GM18873 (cell line): ENCODE data around the gene SNCA.

Experiments used
- ATAC-seq: cut with Tn5 transposase; IDR thresholded peaks from one replicate; pipeline ENCODE4 v1.9.1; 2021; ENCODE audit warnings: mild to moderate bottlenecking, moderate library complexity, moderate number of reproducible peaks; ENCODE audit not compliant: unreplicated experiment, low FRiP score

Gene SNCA

DNA sequence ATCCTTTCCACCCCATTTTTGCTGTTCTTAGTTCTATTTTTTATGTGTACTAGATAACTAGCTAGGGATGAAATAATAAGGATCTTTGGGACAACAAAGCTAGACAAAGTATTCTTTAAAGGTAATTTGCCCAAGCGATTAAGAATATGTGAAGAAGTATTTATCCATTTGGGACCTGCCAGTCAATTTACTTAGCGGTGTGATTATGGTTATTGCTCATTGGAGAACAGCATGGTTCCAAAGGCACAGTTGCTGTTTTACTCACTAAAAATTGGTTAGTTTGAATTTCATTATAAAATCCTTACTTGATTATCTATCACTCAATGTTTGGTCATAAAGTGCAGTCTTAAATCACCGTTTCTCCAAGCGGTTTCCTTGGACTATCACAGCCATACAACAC is 124.1 kb downstream of the SNCA start:
- ATAC-seq = no peak

DNA sequence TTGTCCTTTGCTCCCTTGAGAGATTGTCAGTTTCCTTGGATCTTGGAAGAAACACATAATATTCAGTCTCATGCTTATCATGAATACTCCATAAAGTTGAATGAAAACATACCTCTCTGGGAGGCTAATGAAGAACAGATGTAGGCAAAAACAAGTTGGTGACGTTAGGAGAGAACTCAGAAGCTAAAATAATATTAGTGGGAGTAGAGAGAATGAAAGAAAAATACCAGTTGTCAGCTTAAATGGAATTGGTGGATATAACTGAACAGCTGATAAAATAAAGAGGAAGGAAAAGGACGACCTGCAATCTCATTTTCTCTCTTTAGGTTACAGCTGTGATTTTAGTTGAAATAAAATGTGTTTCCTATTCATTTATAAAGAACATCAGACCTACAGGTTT is 124.8 kb downstream of the SNCA start:
- no peak for ATAC-seq

DNA sequence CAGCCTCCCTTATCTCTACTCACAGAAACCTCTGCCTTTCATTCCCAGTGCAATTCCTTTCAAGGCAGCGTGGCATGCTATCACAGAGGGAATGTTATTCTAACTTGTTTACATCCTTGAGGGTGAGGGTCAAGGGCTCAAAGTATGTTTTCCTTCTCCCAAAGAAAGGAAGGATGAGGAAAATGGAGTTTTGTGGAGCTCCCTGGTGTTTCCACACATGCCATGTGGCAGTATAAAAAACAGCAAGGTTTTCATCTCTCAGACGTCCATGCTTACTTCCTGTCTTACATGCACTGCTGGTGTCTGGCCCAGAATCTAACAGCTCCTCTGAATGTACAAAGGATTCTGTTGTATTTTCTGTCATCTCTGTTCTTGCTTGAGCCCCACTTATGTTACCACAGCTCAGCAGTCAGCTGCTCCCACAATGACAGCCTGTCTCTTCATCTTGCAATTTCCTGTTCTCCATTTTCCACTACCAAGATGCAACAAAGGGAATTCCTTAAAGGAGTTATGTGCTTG is 128.0 kb downstream of the SNCA start:
- ATAC-seq = no peak

DNA sequence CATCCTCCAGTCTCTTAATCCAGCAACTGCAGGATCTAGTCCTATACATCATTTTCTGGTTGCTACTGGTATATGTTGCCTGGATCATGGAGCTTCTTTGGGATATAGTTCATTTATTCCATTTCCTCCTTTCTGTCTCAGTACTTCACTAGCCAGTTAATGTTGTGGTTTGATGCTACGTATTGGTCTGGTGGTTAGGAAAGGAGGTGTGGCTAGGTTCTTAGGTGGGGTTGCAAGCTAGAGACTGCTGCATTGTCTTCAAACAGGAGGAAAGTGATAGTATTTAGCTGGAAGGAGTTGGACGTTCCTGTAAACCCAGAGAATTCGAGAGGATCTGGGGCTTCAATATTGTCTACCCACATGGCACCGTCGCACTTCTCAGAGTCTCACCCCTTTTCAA is 129.5 kb downstream of the SNCA start:
- no peak for ATAC-seq

DNA sequence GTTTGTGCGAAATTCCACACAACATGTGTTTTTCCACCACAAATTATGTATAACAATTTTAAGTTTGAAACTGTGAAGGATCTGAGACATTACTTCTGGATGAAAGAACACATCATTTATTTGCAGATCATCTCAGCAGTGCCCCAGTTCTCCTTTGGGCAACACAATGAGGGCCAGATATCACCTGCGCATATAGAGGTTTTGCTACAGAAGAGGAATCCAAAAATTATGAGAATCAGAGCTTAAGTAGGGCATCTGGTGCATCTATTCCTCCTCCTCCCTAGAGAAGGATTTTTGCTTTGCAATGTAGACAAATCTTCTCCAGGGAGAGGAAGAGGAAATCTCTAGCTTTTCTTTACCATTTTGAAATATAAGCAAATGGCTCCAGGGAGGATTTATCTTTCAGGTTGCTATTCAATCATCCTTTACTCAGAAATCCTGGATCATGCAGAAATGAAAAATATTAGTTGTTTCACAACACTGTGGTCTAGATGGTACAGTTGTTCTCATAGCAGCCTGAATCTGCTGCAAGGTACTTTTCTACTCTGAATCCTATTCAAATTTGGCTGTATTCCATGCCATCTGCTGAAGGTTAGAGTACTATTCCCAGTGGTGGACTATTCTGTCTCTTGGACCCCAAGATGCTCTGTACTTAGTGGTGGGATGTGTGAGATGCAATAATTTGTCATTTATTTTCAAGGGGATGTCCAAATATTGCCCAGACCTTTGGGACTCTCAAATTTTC is 132.1 kb downstream of the SNCA start:
- ATAC-seq = no peak

DNA sequence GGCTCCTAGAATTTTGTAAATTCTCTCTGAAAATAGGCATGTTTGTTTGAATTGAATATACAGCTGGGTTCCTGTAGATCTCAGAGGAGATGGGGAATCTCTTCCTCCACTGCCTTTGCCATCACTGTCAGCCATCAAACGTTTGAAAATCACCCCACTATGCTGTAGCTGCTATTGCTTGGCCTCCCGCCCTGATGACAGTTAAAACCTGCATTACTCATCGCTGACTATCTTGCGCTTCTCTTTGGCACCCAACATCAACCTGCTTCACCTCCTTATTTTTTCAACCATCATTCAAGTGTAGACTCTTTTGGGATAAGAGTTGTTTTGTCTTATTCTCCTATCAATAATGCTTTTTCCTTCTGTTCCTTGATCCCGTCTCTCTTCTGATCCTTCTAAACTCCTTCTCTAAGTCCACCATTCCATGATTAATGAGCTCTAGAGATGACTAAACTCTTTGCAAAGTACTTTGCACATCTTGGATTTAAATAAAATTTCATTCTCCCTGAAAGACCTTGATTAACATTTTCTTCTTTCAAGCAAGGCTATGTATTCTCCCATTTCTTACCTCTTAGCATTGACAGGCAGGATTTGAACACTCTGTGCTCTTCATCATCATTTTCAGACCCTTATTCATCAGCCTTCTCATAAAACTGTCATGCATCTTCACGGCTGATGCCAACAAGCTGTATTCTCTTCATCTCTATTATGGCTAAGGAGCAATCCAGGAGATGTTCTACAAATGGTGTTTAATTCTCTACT is 133.0 kb downstream of the SNCA start:
- no peak for ATAC-seq

DNA sequence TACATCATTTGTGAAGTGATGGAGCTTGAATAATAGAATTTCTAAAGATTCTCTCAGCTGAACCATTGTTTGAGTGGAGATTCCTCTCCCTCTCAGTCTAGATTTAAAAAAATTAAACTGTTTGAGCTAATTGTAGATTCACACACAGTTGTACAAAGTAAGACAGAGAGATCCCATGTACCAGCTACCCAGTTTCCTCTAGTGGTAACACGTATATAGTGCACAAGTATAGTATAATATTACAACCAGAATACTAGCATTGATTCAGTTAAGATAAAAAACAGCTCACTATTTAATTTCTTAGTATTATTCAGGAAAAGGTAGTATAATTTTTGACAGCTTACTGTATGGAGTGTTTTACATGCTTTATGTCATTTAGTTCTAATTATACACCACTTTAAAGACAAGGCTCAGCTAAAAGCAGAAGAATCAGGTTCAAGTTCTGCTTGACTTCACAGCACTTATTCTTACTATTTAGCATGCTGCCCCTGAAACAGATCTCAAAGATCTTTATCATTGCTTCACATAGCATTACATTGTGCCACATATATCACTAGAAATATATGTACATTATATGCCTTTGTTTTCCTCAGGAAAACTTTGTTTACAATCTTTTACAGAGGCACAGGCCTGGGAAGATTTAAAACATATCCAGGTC is 136.1 kb downstream of the SNCA start:
- no peak for ATAC-seq

DNA sequence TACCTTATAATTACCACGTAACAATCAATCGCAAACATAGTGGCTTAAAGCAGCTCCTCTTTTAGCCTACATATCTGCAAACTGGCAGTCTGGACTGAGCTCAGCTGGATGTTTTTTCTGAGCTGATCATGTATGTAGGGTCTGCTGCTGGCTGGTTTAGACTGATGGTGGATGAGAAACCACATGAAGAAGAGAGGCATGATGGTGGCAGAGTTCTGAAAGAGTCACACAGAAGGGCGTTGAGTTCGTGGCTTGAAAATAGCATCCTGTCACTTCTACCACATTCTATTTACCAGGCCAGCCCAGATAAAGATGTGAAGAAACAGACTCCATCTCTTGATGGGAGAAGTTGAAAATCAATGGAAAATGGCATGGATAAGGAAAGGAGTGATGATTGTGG is 151.3 kb downstream of the SNCA start:
- no peak for ATAC-seq

DNA sequence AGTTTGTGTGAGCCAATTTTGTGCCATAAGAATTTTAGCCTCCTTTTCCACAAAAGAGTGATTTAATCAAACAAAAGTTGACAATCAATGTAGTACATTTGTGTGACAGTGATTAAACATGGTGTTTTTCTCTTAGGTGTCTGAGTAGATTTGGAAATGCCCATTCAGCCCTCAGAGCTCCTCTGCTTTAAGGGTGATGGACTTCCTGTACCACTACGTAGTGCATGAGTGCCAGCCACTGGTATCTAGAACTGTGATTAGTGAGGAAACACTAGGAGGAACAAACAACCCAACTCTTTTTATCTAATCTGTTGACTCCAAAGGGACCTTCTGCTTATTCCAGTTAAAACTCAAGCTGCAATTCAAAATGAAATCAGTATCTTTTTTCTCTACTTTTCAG is 151.7 kb downstream of the SNCA start:
- ATAC-seq = no peak

DNA sequence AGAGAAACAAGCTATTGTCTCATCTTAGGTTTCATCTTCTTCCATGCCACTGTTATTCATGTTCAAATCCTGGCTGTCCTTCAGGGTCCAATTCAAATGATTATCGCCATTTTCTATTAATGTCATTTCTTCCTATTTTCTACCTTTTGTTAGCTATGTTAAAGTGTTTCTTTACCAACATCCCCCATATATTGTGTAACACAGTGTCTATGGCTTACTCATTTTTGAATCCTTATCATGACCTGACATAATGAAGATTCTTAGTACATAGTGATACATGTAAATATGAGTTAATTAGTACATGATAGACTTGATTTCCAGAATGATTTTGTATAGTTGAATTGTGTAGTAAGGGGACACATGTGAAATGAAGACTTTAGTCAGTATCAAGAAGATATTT is 152.4 kb downstream of the SNCA start:
- no peak for ATAC-seq

DNA sequence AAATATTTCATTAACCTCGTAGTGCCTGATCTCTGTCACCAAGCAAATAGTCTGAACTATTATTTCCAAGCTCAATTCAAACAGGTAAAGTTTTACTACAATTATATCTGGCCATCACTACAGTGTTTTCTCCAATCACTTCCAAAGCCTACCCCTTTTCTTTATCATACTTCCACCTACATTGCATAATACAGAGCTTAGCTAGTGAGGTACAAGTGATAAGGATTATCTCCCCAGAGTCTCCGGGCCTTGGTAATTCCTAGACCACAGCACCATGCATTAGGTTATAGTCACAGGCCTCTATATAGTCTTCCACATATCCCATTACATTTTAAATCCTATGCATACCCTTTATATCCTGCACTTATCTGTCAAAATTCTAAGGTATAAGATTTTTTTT is 154.2 kb downstream of the SNCA start:
- ATAC-seq = no peak

DNA sequence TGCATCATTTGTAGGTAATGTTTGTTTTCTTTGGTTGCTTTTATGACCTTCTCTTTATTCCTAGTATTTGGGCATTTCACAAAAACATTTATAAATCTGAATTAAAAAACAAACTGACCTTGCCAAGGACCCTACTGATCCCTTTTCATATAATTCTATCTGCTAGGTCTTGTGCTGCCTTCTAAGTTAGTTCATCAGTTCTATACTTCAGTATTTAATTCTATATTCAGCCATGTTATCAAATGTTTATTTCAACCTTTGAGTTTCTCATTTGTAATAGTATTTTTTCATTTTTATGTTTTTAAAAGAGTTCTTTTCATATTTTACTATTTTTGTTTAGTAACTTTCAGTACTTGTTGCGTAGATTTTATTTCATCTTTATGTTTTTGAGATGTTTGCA is 155.3 kb downstream of the SNCA start:
- no peak for ATAC-seq

DNA sequence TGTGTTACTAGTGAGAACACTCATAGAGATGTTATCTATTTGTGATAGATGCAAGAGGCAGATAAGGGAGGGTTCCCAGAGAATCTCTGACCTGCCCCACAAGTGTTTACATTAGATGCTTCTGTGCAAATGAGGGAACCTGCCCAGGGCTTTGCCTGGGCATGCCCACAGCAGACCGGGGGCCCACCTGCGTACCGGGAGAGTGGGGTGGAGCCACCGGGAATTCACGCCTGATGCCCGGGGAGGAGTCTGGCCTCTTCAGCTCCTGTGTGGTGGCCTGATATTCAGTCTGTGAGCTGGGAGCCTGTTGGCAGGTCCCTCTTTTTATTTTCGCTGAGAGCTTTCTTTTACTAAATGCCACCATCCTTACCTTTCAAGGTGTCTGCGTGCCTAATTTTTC is 155.7 kb downstream of the SNCA start:
- no peak for ATAC-seq

DNA sequence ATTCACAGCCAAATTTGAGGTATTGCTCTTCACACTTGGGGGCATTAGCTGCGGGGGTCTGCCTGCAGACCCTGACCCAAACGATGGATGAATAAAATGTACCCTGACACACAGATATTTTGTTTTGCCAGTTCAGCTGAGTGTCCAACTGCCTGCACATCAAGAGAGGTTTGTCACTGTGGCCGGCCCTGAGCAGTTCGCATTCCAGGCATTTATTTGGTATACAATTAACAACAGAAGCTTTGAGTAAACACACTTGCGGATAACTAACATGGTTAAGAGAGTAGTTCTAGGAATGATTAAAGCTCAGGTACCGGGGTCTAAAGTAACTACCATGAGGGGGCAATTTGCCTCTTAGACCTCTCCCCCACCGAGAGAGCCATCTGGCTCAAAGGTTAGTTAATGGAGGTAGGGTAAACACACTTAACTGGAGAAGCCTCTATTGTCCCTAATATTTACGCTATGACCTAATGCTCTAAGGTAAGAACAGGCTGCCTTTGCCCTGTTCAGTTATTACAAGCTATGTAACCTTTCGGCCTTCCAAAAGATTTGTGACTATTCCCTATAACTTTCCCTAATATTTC is 162.0 kb downstream of the SNCA start:
- ATAC-seq = no peak
